Breast epithelium (tissue), 3 donors: ENCODE data around the gene CCSER1.

Experiments
- CTCF ChIP-seq, 3 donors: fragments of 450-650 bp; IDR thresholded peaks; one replicate each; pipeline ENCODE4 v1.5.1; 2016 to 2017; ENCODE audit warnings: antibody characterized with exemption in 3 of 3, mild to moderate bottlenecking in 3 of 3, moderate library complexity in 3 of 3
- POLR2A ChIP-seq: fragments of 450-650 bp; IDR thresholded peaks from one replicate; pipeline ENCODE4 v1.6.1; 2016; ENCODE audit warnings: antibody characterized with exemption, mild to moderate bottlenecking, moderate library complexity
- POLR2AphosphoS5 ChIP-seq, 3 donors: sonication (generic); formaldehyde crosslinking; IDR thresholded peaks; one replicate each; pipeline ENCODE4 v1.6.1; 2017; ENCODE audit warnings: antibody characterized with exemption in 3 of 3

DNA sequence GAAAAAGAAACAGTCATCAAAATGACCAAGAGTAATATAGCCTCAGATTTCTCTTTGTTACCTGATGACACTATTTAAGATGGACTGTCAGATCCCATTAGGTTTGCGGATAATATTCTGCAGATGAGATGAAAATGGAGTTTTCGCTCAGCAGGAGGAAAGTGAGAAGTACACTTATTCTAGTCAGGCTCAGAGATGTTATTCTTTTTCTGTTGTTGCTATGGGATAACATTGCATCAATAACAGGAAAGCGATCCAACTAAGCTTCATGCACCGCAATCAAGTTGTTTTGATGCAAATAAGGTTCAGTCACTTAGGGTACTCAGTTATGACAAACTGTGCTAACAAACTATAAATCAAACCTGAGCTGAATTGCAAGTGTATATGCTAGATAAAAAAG is 415.0 kb downstream of the CCSER1 start:
- no peak for TF ChIP-seq CTCF (IDR thresholded peaks at IDR 0.05)
- no peak for TF ChIP-seq POLR2AphosphoS5 (IDR thresholded peaks at IDR 0.05)
- no peak for TF ChIP-seq POLR2A
